Chondrocyte (in vitro differentiated cells): Measurements from ENCODE around the gene WSCD2. TPM values are rescaled to one million over a fixed set of nuclear protein-coding genes. Genes with fewer than 3 reads are reported as not detected.

Experiments used
- DNase-seq: peaks from one replicate; pipeline ENCODE4 v3.0.0; 2021; ENCODE audit warnings: mixed read lengths, low spot score
- H3K27ac Mint-ChIP-seq: one replicate; pipeline ENCODE4 v1.8.0; 2021; ENCODE audit warnings: mild to moderate bottlenecking, moderate library complexity, mixed read lengths; ENCODE audit not compliant: unreplicated experiment
- H3K27me3 Mint-ChIP-seq: 2 replicates; pipeline ENCODE4 v1.8.0; 2021; ENCODE audit warnings: low read depth, mixed read lengths
- H3K36me3 Mint-ChIP-seq: 2 replicates; pipeline ENCODE4 v1.8.0; 2021; ENCODE audit warnings: low read depth, mixed read lengths
- H3K4me1 Mint-ChIP-seq: 2 replicates; pipeline ENCODE4 v1.8.0; 2021; ENCODE audit warnings: low read depth, mild to moderate bottlenecking, mixed read lengths
- H3K4me3 Mint-ChIP-seq: one replicate; pipeline ENCODE4 v1.8.0; 2021; ENCODE audit warnings: mild to moderate bottlenecking, moderate library complexity, mixed read lengths; ENCODE audit not compliant: unreplicated experiment
- H3K9me3 Mint-ChIP-seq: 2 replicates; pipeline ENCODE4 v1.8.0; 2021; ENCODE audit warnings: low read depth, mixed read lengths
- total RNA-seq: library from RNA; stranded (reverse); gene quantifications from 3 replicates; pipeline ENCODE4 v1.2.1, GENCODE V29; 2021
- TF ChIP-seq, protein P1 (sequence below): fragments of 200-600 bp; sonication (generic); IDR thresholded peaks from 2 replicates; pipeline ENCODE4 v1.5.0; 2021; ENCODE audit warnings: antibody characterized with exemption, mild to moderate bottlenecking, moderate library complexity

WSCD2 gene
- total RNA-seq, 1 donor from 2014 or later = 0.32 TPM

DNA sequence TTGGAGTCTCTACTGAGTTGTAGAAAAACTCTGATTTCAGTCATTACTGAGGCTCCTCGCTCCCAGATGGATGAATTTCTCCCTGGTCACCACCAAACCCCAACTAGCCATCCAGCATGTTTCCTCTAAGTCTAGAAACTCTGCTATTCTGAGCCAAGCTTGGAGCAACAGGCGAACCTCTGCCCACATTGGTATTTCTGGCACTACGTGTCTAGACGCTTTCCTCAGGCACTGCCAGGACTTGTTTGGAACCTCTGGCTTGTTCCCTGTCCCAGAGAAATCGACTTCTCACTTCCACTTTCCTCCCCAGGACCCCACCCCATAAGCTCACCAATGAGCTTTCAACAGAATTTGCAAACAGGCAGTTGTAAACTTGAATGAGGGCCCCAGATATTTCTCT lies 27.6 kb downstream of the WSCD2 start:
- DNase-seq = no peak
- H3K27me3 Mint-ChIP-seq = peaks cover 27% of the 10 kb centered on the region
- H3K36me3 Mint-ChIP-seq = no peaks in the 10 kb centered on the region
- H3K4me3 Mint-ChIP-seq = no peak overlapping the region
- TF ChIP-seq, protein P1, sequence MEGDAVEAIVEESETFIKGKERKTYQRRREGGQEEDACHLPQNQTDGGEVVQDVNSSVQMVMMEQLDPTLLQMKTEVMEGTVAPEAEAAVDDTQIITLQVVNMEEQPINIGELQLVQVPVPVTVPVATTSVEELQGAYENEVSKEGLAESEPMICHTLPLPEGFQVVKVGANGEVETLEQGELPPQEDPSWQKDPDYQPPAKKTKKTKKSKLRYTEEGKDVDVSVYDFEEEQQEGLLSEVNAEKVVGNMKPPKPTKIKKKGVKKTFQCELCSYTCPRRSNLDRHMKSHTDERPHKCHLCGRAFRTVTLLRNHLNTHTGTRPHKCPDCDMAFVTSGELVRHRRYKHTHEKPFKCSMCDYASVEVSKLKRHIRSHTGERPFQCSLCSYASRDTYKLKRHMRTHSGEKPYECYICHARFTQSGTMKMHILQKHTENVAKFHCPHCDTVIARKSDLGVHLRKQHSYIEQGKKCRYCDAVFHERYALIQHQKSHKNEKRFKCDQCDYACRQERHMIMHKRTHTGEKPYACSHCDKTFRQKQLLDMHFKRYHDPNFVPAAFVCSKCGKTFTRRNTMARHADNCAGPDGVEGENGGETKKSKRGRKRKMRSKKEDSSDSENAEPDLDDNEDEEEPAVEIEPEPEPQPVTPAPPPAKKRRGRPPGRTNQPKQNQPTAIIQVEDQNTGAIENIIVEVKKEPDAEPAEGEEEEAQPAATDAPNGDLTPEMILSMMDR = no peak
- no peak overlapping the region for H3K27ac Mint-ChIP-seq
- peaks cover 6% of the 10 kb centered on the region for H3K9me3 Mint-ChIP-seq
- no peaks in the 10 kb centered on the region for H3K4me1 Mint-ChIP-seq

- TF ChIP-seq, protein P1 = no peak
- no peaks in the 10 kb centered on the region for H3K4me1 Mint-ChIP-seq
- no peak for DNase-seq
- H3K4me3 Mint-ChIP-seq = no peak overlapping the region
- peaks cover 6% of the 10 kb centered on the region for H3K9me3 Mint-ChIP-seq
- no peaks in the 10 kb centered on the region for H3K36me3 Mint-ChIP-seq
- H3K27me3 Mint-ChIP-seq = peaks cover 22% of the 10 kb centered on the region
- no peak overlapping the region for H3K27ac Mint-ChIP-seq
Observed at GRCh38 chr12:108157870-108158459, 28.9 kb downstream of the WSCD2 start.

DNA sequence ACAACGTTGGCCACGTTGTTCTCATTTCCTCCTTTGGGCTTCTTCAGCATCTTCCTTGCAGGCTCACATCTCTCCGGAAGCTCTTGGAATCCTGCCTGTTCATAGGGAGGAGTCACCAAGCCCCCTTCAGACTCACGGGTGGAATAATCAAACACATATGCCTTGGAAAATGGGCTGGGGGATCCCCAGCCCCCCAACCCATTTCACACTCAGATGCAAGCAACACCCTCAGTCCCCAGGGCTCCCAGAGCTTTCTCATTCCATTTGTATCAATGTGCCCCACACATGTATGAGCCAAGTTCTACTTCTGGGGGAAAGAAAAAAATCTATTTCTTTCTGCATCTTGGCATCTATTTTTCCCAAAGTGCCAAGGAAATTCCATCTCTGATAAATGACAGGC lies 33.1 kb downstream of the WSCD2 start:
- no peak overlapping the region for H3K4me3 Mint-ChIP-seq
- TF ChIP-seq, protein P1 = no peak
- no peak for DNase-seq
- H3K27me3 Mint-ChIP-seq = peaks cover 21% of the 10 kb centered on the region
- no peak overlapping the region for H3K27ac Mint-ChIP-seq
- H3K9me3 Mint-ChIP-seq = peaks cover 6% of the 10 kb centered on the region
- no peaks in the 10 kb centered on the region for H3K4me1 Mint-ChIP-seq
- no peaks in the 10 kb centered on the region for H3K36me3 Mint-ChIP-seq

DNA sequence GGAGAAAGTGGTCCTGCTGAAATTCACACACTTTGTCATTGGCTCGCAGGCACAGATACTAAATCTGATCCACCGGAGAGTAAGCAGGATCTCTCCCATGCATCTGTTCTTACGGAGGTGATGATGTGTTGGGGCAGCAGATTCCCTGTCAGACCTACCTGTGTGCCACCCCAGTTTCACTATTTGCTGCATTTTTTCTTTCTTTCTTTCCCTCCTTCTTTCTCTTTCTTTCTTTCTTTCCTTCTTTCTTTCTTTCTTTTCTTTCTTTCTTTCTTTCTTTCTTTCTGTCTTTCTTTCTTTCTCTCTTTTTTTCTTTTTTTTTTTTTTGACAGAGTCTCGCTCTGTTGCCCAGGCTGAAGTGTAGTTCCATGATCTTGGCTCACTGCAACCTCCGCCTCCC lies 37.4 kb downstream of the WSCD2 start:
- Mint-ChIP-seq H3K9me3 (no peaks in the 10 kb centered on the region), H3K4me1 (no peaks in the 10 kb centered on the region), H3K27me3 (peaks cover 25% of the 10 kb centered on the region), H3K4me3 (no peak overlapping the region), H3K36me3 (no peaks in the 10 kb centered on the region), H3K27ac (no peak overlapping the region)
- no peak for DNase-seq
- TF ChIP-seq, protein P1 = no peak

GRCh38 chr12:108167974-108168373 lies 38.9 kb downstream of the WSCD2 start:
- peaks cover 27% of the 10 kb centered on the region for H3K27me3 Mint-ChIP-seq
- H3K36me3 Mint-ChIP-seq = no peaks in the 10 kb centered on the region
- TF ChIP-seq, protein P1 = no peak
- H3K9me3 Mint-ChIP-seq = no peaks in the 10 kb centered on the region
- no peaks in the 10 kb centered on the region for H3K4me1 Mint-ChIP-seq
- no peak overlapping the region for H3K4me3 Mint-ChIP-seq
- no peak for DNase-seq
- H3K27ac Mint-ChIP-seq = no peak overlapping the region
